ENCODE results near the gene ACER2. TPM values are rescaled to one million over a fixed set of nuclear protein-coding genes. Genes with fewer than 3 reads are reported as not detected.

The ACER2 gene
- total and polyA plus RNA-seq, 2 of the 4 experiments (the other 2 are of a cell fraction), result 0.84 to 1.6 TPM

- no peak for TF ChIP-seq ELK1 (IDR thresholded peaks at IDR 0.05; ENCODE audit: borderline replicate concordance, low read depth, low read length)
Observed at GRCh38 chr9:19408693-19409400, at the start of gene ACER2 (continued).

GRCh38 chr9:19369107-19369506 lies 39.7 kb upstream of the ACER2 start:
- Histone ChIP-seq H2AFZ (replicated peaks; ENCODE audit: low read length, poor library complexity) (no peak overlapping the region), H3K4ac (ENCODE audit: low read depth, low read length) (no peak overlapping the region), H3K9me3 (ENCODE audit: control insufficient read depth, insufficient read depth, low read length) (no peaks in the 10 kb centered on the region), H2BK5ac (ENCODE audit: low read depth, low read length, poor library complexity, severe bottlenecking) (no peak overlapping the region), H3K4me3 (ENCODE audit: insufficient read depth, low read depth, low read length) (no peak overlapping the region), H2BK20ac (ENCODE audit: low read depth, low read length) (no peak overlapping the region), H3K27me3 (ENCODE audit: control insufficient read depth, insufficient read depth, low read length) (no peaks in the 10 kb centered on the region), H3K18ac (ENCODE audit: low read depth, low read length) (no peak overlapping the region), H3K56ac (ENCODE audit: extremely low read depth, insufficient read depth, low read length) (no peak overlapping the region), H4K20me1 (ENCODE audit: insufficient read depth, low read length) (no peaks in the 10 kb centered on the region), H3K23ac (ENCODE audit: low read depth, low read length) (no peak overlapping the region), H3K36me3 (ENCODE audit: control insufficient read depth, insufficient read depth, low read length) (peaks cover 9% of the 10 kb centered on the region), H4K5ac (ENCODE audit: low read depth, low read length) (no peak overlapping the region), H4K91ac (ENCODE audit: insufficient read depth, low read depth, low read length) (no peak overlapping the region), H3K9me1 (ENCODE audit: insufficient read depth, low read length) (no peaks in the 10 kb centered on the region), H2AK5ac (ENCODE audit: low read depth, low read length) (no peak overlapping the region), H3K14ac (replicated peaks; ENCODE audit: low read depth, low read length) (no peak overlapping the region), H2BK15ac (ENCODE audit: low read depth, low read length) (no peak overlapping the region), H3K4me1 (ENCODE audit: control insufficient read depth, insufficient read depth, low read length) (no peaks in the 10 kb centered on the region), H3K9ac (ENCODE audit: low read depth, low read length) (no peak overlapping the region), H3K4me2 (ENCODE audit: low read depth, low read length) (no peak overlapping the region), H3K79me1 (ENCODE audit: low read depth in 1 of 2, low read length in 2 of 2) (no peaks in the 10 kb centered on the region), H2BK120ac (ENCODE audit: low read depth, low read length) (no peak overlapping the region), H3K27ac (ENCODE audit: insufficient read depth, low read length) (no peak overlapping the region), H4K8ac (ENCODE audit: low read depth in 2 of 2, low read length in 2 of 2) (no peak overlapping the region), H2AK9ac (replicated peaks; ENCODE audit: low read depth, low read length, poor library complexity) (no peak overlapping the region)
- DNase-seq (no peak), ATAC-seq (ENCODE audit: low read depth) (no peak)
- intact Hi-C loops (cut with micrococcal nuclease), result no loop called here
- no peak for TF ChIP-seq NFE2L2 (IDR thresholded peaks at IDR 0.05; ENCODE audit: low read depth, low read length)
- TF ChIP-seq RAD21 (IDR thresholded peaks at IDR 0.05; ENCODE audit: low read length), result no peak
- TF ChIP-seq RFX5 (IDR thresholded peaks at IDR 0.05; ENCODE audit: low read depth, low read length), result no peak
- no CpG with 5 or more reads among the region's 2 CpGs for WGBS, 2 experiments (ENCODE audit: extremely low coverage in 2 of 2, insufficient read length in 1 of 2)
- dilution Hi-C loops (cut with HindIII; ENCODE audit: low sequenced_read_pairs, unreplicated experiment), result no loop called here
- BruUV-seq (replicated peaks), result no TSS peak
- ChIA-PET CTCF (no interaction called here), POLR2A (ENCODE audit: unreplicated experiment) (no interaction called here)
- in situ Hi-C loops (cut with MboI; ENCODE audit: low sequenced_read_pairs), result no loop called here
